AG09309 (cell line): Measurements from ENCODE around the gene STMN3.
"Not testable (repeated sequence)": the region's sequence is repeated elsewhere in the genome, so short reads cannot be mapped to it uniquely, and the experiment has no call there.

Experiments used
- DNase-seq: peaks from one replicate; pipeline ENCODE4 v3.0.0-alpha.2; 2010; ENCODE audit warnings: low read depth
- H3K4me3 ChIP-seq: 2 replicates; pipeline ENCODE4 v1.5.1; 2011; ENCODE audit warnings: mild to moderate bottlenecking, low read depth, low read length, moderate library complexity; ENCODE audit not compliant: control insufficient read depth
- CTCF ChIP-seq: IDR thresholded peaks from 2 replicates; pipeline ENCODE4 v1.5.1; 2011; ENCODE audit warnings: mild to moderate bottlenecking, low read depth, low read length, inconsistent platforms; ENCODE audit not compliant: insufficient read depth, control insufficient read depth; ENCODE audit errors: missing control alignments

Gene STMN3

GRCh38 chr20:63675681-63676368 is 22.6 kb upstream of the STMN3 start:
- H3K4me3 ChIP-seq, result no peak overlapping the region
- no peak for DNase-seq
- no peak for TF ChIP-seq CTCF

GRCh38 chr20:63673951-63674350 is 20.7 kb upstream of the STMN3 start:
- H3K4me3 ChIP-seq, result no peak overlapping the region
- DNase-seq, result no peak
- TF ChIP-seq CTCF, result no peak

- DNase-seq, result no peak
- TF ChIP-seq CTCF, result no peak
- H3K4me3 ChIP-seq, result no peak overlapping the region
These were observed 19.4 kb upstream of the STMN3 start for GRCh38 chr20:63672666-63673065.

- not testable (repeated sequence) for H3K4me3 ChIP-seq, DNase-seq
These were observed 18.5 kb upstream of the STMN3 start for GRCh38 chr20:63671695-63672094.

GRCh38 chr20:63668351-63668750 is 15.1 kb upstream of the STMN3 start:
- no peak overlapping the region for H3K4me3 ChIP-seq
- no peak for DNase-seq
- TF ChIP-seq CTCF, result no peak

GRCh38 chr20:63667858-63668257 is 14.6 kb upstream of the STMN3 start:
- DNase-seq, result no peak
- H3K4me3 ChIP-seq, result no peak overlapping the region
- no peak for TF ChIP-seq CTCF

- no peak for TF ChIP-seq CTCF
- no peak overlapping the region for H3K4me3 ChIP-seq
- no peak for DNase-seq
These were observed 12.5 kb upstream of the STMN3 start for GRCh38 chr20:63665708-63666107.
